ENCODE measurements around the gene MORC3. TPM values are rescaled to one million over a fixed set of nuclear protein-coding genes. Genes with fewer than 3 reads are reported as not detected.

The MORC3 gene
- total and polyA plus RNA-seq, 2 of the 4 experiments (the other 2 are of a cell fraction): 14.0 to 23.5 TPM

DNA sequence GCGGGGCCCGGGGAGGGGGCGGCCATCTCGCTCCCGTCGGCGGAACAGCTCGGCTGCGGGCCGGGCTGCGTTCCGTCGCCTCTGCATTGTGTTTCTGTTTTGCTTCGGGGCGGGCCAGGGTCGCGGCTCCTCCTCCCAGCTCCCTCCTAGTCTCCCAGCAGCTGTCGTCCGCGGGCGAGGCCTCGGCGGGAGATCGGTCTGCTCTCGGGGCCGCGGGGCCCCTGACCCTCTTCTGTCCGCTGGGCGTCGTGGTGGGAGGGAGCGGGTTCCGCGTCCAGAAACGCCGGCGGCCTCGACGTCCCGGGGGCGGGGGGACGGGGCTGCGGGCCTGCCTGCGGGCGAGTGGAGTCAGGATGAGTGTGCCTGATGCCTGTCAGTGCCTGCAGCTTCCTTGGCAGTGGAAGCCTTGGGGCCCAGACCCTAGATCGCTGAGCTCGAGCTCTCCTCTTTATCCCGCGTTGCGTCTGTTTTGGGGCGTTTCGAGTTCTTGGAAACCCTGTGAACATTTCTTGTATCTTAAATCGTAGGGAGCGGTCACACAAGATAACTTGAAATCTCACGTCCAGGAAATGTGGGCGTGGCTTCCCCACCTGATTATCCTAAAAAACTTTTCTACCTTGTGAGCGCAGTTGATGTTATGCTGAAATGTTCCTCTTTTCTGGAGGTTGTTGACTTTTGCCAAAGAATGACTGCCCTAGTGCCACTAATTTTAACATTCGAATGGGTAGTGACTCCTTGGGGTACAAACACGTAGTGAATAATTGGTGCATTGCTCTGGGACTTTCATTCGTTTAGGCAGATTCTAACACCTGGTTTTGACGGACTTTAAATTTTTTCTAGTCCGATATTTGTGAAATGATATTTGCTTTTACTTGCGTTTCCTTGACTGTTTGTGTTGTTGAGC is 676 bp downstream of the MORC3 start (continued):
- TF ChIP-seq CHD1 (IDR thresholded peaks at IDR 0.05; ENCODE audit: low read depth, low read length): no peak
- TF ChIP-seq SMC3 (IDR thresholded peaks at IDR 0.05; ENCODE audit: low read depth, low read length): no peak
- TF ChIP-seq RFX5 (IDR thresholded peaks at IDR 0.05; ENCODE audit: low read depth, low read length): no peak

Data from IMR-90 (cell line).